HG03066 (cell line): Measurements from ENCODE around the gene DENND4A.

Experiments used
- ATAC-seq: cut with Tn5 transposase; IDR thresholded peaks from one replicate; pipeline ENCODE4 v1.9.1; 2021; ENCODE audit warnings: low read depth; ENCODE audit not compliant: unreplicated experiment

DENND4A gene

GRCh38 chr15:65792138-65792987, at the start of gene DENND4A:
Gene DENND4A, minus strand, starts transcription at chr15:65792293. Its CDS starts 35,843 bp downstream, at chr15:65756450.
- peak; percentile 80 for ATAC-seq

- no peak for ATAC-seq
Measured at GRCh38 chr15:65841121-65841930, 49.2 kb upstream of the DENND4A start.

DNA sequence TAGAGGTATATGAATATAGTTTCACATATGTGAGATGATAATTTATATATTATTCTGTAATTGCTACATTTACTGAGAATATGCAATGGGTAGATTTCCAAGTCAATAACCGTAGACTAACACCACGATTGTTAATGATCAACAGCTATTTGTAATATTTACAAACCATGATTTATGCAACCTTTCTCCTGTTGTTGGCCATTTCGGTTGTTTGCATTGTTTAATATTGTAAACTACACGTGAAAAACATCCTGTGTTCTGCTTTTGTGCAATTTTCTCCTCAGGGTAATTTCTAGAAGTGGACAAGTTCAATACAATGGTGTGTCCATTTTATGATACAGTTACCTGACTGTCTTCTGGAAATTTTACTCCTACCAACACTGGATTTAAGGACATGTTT, 47.9 kb upstream of the DENND4A start:
- no peak for ATAC-seq

GRCh38 chr15:65839354-65839901, 47.3 kb upstream of the DENND4A start:
- ATAC-seq = no peak

GRCh38 chr15:65837301-65838294, 45.5 kb upstream of the DENND4A start:
- no peak for ATAC-seq

GRCh38 chr15:65836665-65837064, 44.6 kb upstream of the DENND4A start:
- no peak for ATAC-seq

DNA sequence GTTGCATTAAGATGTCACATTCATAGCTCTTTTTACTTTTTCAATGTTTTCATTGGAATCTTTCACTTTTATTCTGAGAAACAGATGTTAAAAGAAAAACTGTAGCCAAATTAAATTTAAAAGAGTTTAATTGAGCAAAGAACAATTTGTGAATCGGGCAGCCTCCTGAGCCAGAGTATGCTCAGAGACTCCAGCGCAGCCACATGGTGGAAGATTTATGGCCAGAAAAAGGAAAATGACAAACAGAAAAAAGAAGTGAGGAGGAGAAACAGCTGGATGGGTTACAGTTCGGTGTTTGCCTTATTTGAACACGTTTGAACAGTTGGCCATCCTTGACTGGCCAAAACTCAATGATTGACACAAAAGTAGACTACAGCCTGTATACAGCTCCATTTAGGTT, 43.4 kb upstream of the DENND4A start:
- no peak for ATAC-seq

GRCh38 chr15:65834603-65835282, 42.6 kb upstream of the DENND4A start:
- ATAC-seq = no peak

DNA sequence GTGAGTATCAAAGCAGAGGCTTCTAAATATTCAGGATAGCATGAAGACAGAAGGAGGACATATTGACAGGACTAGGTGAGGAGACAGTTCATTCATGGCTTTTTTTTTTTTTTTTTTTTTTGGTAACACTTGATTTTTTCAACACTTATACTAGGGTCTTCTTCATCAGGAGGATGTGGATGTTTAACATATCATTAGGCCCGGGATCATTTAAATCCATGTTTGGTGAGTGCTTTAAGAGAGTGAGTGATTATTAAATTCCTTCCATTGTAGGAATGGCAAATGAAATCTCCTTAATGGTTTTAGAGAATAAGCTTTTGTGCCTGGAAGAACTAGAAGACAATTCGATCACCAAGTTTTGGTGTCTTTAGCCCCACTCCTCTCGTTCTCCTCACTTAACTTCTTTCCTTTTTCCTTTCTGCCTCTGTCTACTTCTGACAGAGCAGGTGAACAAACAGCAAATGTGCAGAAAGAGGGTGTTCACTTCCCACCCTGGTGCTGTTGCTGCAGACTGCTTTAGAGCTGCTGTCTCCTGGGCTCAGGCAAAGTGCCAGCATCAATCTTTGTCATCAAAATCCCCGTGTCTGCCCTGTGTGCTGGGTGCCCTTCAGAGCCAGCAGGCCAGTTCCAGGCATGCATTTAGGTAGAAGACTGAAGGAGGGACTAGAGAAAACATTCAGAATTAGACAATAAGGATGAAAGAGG, 41.6 kb upstream of the DENND4A start:
- ATAC-seq = no peak

DNA sequence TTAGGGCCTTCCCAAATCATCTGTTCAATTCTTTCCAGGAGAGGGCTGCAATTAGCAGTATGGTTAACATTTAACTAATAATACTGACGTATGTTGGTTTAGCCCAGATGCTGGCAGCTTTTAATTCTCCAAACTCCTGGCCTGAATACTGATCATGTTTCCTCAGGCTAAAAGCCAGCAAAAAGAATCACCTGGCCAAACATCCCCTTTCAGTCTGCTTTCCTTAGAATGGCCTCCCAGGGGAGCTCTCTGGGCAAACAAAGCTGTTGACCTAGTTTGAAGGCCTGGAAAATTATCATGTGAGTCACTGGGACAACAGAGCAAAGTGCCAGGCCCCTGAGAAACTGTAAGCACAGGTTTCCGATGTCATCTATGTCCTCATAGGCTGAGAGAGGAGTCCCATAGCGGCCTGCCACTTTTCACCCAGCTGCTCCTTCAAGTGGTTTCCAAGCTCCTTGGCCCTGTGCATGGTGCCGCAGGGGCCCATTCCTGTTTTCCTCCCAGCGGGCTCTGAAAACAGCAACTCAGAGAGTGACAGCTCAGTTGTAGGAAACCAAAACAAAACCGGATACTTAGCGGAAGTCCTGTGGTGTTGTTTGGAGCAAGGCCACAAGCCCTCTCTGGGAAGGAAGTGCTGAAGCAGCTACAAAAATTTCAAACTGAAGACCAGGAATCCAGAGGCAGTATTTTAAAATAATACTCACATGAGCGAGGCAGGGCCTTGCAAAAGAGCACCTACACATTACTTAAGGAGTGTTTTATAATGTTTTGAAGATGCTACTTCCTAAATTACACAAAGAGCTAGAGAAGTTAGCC, 40.7 kb upstream of the DENND4A start:
- no peak for ATAC-seq

DNA sequence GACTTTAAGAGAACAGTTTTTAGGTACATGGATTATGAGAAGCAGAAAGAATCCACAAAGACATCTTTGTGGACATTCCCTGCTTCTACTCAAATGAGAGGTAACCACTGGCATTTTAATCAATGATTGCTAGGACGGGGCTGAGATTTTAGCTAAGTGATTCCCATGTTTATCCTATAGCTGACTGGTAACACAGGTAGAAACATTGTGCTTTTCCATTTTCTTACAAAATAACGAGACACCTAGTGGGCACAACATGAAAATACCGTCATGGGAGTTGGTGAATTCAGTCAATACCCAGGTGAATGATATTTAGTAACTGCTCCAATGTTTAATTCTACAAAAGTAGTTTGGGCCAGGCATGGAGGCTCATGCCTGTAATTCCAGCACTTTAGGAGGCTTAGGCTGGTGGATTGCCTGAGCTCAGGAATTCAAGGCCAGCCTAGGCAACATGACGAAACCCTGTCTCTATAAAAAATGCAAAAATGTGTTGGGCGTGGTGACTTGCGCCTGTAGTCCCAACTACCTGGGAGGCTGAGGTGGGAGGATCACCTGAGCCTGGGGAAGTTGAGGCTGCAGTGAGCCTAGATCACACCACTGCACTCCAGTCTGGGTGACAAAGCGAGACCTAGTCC, 37.2 kb upstream of the DENND4A start:
- ATAC-seq = no peak

DNA sequence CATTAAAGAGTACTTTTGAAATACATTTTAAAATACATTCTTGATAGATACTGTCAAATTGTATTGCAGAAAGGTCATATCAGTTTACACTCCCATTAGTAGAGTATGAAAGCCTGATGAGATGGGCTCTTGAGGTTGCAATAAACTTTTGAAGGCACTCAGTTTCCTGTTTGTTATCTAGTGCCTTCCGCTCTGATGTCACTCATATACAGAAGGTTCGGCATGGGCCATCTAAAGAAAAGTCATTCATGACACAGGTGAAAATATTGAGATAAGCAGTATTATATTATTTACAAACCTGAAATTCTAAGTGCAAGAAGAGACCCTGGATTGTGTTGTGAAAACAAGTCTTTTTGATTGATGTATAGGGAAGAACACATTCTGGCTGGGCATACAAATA, 36.5 kb upstream of the DENND4A start:
- ATAC-seq = no peak

GRCh38 chr15:65827065-65827464, 35.0 kb upstream of the DENND4A start:
- ATAC-seq = no peak

DNA sequence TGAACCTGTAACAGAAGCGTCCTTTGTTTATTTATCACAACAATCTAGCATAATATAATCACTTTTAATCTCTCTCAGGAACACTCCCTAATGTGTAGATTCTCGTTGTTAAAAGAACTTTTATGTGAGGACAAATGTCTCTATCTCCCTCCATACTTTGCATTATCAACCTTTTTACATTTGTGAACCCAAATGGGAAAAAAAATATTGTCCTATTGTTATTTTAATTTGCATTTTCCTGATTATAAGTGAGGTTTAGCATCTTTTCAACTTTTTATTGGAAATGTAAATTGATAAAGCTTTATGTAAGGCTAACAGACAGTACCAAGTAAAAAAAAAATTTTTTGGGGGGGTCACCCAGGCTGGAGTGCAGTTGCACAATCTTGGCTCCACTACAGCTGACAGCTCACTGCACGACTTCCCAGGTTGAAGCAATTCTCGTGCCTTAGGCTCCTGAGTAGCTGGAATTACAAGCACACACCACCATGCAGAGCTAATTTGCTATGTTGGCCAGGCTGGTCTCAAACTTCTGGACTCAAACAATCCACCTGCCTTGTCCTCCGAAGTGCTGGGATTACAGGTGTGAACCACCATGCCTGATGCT, 33.0 kb upstream of the DENND4A start:
- ATAC-seq = no peak

DNA sequence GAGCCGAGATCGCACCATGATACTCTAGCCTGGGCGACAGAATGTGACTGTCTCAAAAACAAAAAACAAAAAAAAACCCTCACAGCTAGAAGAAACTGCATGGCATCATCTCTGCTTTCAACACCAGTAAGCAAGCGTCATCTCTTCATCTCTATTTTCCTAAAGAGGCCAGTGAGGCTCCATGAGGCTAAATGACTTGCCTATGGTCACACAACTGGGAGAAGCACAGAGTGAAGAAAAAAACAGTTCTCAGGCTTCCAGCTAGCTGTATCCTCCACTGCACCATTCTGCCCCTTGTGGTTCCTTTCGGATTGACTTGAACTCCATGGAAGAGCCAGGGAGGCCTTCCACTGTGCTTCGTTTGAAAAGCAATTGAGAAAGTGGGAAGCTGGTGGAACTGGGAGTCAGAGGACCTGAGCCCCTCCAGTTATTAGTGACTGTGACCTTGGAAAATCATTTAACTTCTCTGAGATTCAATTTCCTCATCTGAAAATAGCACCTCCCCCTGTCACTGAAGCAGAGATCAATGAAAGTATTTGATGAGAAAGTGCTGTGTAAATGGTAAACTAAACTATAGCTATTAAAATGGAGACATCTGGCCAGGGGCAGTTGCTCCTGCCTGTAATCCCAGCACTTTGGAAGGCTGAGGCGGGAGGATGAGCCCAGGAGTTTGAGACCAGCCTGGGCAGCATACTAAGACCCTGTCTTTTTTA, 32.1 kb upstream of the DENND4A start:
- no peak for ATAC-seq

- no peak for ATAC-seq
Measured at GRCh38 chr15:65822316-65822715, 30.2 kb upstream of the DENND4A start.

DNA sequence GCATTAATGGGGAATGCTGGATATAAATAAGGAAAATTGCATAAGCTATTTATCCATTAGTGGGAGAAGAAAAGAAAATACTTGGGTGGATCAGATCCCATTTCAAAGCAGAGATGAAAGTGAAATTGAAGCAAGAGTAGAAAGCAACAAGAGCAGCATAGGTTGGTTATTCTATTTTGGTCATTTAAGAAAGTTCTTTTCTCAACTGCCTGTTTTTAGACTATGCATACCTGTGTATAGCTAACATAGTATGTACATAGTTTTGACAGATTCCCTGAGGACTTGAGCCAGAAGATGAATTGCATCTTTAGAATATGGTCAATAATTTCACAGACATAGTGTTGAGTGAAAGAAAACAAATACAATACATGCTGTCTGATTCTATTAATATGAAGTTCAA, 29.0 kb upstream of the DENND4A start:
- no peak for ATAC-seq
